ENCODE data around the gene SYNPO2. TPM values are rescaled to one million over a fixed set of nuclear protein-coding genes. Genes with fewer than 3 reads are reported as not detected.

SYNPO2 gene
- total RNA-seq, 1 experiment from 2014 or later, result 0.93 TPM

DNA sequence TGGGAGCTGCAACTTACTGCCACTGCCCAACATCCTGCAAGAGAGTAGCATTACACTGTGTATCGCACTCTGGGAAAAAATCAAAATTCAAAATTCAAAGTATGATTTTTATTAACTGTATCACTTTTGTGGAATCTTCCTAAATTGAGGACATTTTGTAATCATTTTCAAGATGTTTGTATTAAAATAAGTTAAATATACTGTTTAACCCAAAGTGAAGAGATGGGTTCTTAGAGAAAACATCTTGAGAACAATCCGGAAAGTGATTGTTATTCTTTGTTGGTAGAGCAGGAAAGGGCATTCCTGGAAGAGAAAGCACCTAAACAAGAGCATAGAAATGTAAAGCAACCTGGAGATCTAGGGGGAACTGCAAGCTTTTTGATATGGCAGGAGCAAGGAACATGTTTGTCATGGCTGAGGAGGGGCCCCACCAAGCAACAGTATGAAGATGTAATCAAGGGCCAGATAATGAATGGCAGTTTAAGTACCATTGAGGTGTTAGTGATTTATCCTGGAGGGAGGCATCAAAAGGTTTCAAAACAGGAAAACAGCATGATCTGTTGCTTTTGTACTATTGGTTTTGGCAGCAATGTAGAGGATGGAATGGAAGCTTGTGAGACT lies 38.7 kb upstream of the SYNPO2 start:
- no TSS peak for BruUV-seq (replicated peaks)
- ATAC-seq, result no peak
- ChIA-PET POLR2A (no interaction called here), CTCF (no interaction called here), RAD21 (ENCODE audit: low non-redundant PET in 1 of 2, low total read pairs in 2 of 2, uncharacterized antibody in 2 of 2, unreplicated experiment in 2 of 2) (no interaction called here)
- Histone ChIP-seq H3K4me2 (ENCODE audit: low read length) (peak overlapping the region; percentile 35), H3K27ac (ENCODE audit: low read depth, low read length) (no peak overlapping the region), H3K4me1 (ENCODE audit: control insufficient read depth in 1 of 2, insufficient read depth in 2 of 2, low read length in 2 of 2) (peaks cover 0 to 7% of the 10 kb centered on the region in 2 experiments; a peak in 1 of 4 replicates), H3K4me3 (replicated peaks in 1 of 2; ENCODE audit: low read depth in 1 of 2, low read length in 2 of 2) (no peak overlapping the region), H3K36me3 (ENCODE audit: control insufficient read depth in 1 of 2, insufficient read depth in 2 of 2, low read length in 2 of 2) (no peaks in the 10 kb centered on the region), H3K9me3 (ENCODE audit: control insufficient read depth in 1 of 2, insufficient read depth in 1 of 2, low read depth in 1 of 2, low read length in 2 of 2) (no peaks in the 10 kb centered on the region), H3K27me3 (ENCODE audit: insufficient read depth, low read length) (no peaks in the 10 kb centered on the region), H2AFZ (ENCODE audit: low read depth, low read length, poor library complexity, severe bottlenecking) (peak overlapping the region; percentile 27), H3K79me2 (ENCODE audit: insufficient read depth, low read length) (no peaks in the 10 kb centered on the region), H3K9me2 (ENCODE audit: insufficient read depth) (no peaks in the 10 kb centered on the region), H4K20me1 (ENCODE audit: insufficient read depth) (no peaks in the 10 kb centered on the region), H3K9ac (ENCODE audit: low read length) (no peak overlapping the region)
- intact Hi-C loops (cut with micrococcal nuclease), result no loop called here
- no peak for DNase-seq (ENCODE audit: low read depth, low spot score)
- TF ChIP-seq, protein P1, sequence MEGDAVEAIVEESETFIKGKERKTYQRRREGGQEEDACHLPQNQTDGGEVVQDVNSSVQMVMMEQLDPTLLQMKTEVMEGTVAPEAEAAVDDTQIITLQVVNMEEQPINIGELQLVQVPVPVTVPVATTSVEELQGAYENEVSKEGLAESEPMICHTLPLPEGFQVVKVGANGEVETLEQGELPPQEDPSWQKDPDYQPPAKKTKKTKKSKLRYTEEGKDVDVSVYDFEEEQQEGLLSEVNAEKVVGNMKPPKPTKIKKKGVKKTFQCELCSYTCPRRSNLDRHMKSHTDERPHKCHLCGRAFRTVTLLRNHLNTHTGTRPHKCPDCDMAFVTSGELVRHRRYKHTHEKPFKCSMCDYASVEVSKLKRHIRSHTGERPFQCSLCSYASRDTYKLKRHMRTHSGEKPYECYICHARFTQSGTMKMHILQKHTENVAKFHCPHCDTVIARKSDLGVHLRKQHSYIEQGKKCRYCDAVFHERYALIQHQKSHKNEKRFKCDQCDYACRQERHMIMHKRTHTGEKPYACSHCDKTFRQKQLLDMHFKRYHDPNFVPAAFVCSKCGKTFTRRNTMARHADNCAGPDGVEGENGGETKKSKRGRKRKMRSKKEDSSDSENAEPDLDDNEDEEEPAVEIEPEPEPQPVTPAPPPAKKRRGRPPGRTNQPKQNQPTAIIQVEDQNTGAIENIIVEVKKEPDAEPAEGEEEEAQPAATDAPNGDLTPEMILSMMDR (IDR thresholded peaks at IDR 0.05 in 2 of 3, conservative IDR thresholded peaks at IDR 0.05 in 1 of 3; ENCODE audit: borderline replicate concordance in 1 of 3, insufficient read depth in 1 of 3, low read depth in 2 of 3, low read length in 2 of 3), result no peak
- TF ChIP-seq, protein P2, sequence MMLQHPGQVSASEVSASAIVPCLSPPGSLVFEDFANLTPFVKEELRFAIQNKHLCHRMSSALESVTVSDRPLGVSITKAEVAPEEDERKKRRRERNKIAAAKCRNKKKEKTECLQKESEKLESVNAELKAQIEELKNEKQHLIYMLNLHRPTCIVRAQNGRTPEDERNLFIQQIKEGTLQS (IDR thresholded peaks at IDR 0.05), result no peak
- TF ChIP-seq, protein P3, sequence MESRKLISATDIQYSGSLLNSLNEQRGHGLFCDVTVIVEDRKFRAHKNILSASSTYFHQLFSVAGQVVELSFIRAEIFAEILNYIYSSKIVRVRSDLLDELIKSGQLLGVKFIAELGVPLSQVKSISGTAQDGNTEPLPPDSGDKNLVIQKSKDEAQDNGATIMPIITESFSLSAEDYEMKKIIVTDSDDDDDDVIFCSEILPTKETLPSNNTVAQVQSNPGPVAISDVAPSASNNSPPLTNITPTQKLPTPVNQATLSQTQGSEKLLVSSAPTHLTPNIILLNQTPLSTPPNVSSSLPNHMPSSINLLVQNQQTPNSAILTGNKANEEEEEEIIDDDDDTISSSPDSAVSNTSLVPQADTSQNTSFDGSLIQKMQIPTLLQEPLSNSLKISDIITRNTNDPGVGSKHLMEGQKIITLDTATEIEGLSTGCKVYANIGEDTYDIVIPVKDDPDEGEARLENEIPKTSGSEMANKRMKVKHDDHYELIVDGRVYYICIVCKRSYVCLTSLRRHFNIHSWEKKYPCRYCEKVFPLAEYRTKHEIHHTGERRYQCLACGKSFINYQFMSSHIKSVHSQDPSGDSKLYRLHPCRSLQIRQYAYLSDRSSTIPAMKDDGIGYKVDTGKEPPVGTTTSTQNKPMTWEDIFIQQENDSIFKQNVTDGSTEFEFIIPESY (IDR thresholded peaks at IDR 0.05; ENCODE audit: extremely low read depth, insufficient replicate concordance, low read length), result no peak
- TF ChIP-seq, protein P4, sequence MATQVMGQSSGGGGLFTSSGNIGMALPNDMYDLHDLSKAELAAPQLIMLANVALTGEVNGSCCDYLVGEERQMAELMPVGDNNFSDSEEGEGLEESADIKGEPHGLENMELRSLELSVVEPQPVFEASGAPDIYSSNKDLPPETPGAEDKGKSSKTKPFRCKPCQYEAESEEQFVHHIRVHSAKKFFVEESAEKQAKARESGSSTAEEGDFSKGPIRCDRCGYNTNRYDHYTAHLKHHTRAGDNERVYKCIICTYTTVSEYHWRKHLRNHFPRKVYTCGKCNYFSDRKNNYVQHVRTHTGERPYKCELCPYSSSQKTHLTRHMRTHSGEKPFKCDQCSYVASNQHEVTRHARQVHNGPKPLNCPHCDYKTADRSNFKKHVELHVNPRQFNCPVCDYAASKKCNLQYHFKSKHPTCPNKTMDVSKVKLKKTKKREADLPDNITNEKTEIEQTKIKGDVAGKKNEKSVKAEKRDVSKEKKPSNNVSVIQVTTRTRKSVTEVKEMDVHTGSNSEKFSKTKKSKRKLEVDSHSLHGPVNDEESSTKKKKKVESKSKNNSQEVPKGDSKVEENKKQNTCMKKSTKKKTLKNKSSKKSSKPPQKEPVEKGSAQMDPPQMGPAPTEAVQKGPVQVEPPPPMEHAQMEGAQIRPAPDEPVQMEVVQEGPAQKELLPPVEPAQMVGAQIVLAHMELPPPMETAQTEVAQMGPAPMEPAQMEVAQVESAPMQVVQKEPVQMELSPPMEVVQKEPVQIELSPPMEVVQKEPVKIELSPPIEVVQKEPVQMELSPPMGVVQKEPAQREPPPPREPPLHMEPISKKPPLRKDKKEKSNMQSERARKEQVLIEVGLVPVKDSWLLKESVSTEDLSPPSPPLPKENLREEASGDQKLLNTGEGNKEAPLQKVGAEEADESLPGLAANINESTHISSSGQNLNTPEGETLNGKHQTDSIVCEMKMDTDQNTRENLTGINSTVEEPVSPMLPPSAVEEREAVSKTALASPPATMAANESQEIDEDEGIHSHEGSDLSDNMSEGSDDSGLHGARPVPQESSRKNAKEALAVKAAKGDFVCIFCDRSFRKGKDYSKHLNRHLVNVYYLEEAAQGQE (IDR thresholded peaks at IDR 0.05; ENCODE audit: low read depth), result no peak
- no peak for TF ChIP-seq SIN3A (IDR thresholded peaks at IDR 0.05; ENCODE audit: low read depth)
- TF ChIP-seq EZH2 (IDR thresholded peaks at IDR 0.05), result no peak
- TF ChIP-seq YY1 (IDR thresholded peaks at IDR 0.05; ENCODE audit: extremely low read depth, insufficient replicate concordance, low read depth, low read length), result no peak
- no peak for TF ChIP-seq SRF (IDR thresholded peaks at IDR 0.05; ENCODE audit: low read depth)
- TF ChIP-seq POLR2AphosphoS5 (IDR thresholded peaks at IDR 0.05; ENCODE audit: low read depth, low read length), result no peak
- no peak for TF ChIP-seq SP1 (IDR thresholded peaks at IDR 0.05; ENCODE audit: low read depth)
- no peak for TF ChIP-seq TCF7L2 (IDR thresholded peaks at IDR 0.05; ENCODE audit: borderline replicate concordance, extremely low read depth, insufficient read depth, insufficient read length)
- no peak for TF ChIP-seq ZFX (IDR thresholded peaks at IDR 0.05)
